Dermis microvascular lymphatic vessel endothelial cell (primary cell): Measurements from ENCODE around the gene TOR1B. TPM values are rescaled to one million over a fixed set of nuclear protein-coding genes. Genes with fewer than 3 reads are reported as not detected.
"Not testable (repeated sequence)": the region's sequence is repeated elsewhere in the genome, so short reads cannot be mapped to it uniquely, and the experiment has no call there.

Experiments
- DNase-seq, 2 donors: peaks; one replicate each; pipeline versions ENCODE4 v3.0.0 to v3.0.0-alpha.2; 2010; ENCODE audit warnings: low read depth in 2 of 2
- total RNA-seq: library from RNA; depleted of rRNA; stranded (reverse); fragments of >200 nt; gene quantifications from 2 replicates; pipeline ENCODE4 v1.2.1, GENCODE V29; 2014

The TOR1B gene
- total RNA-seq, result 17.5 and 25.8 TPM in 2 replicates

GRCh38 chr9:129802833-129803675, at the start of gene TOR1B:
TSS of gene TOR1B (plus strand) at chr9:129803184. CDS start at chr9:129803213, 29 bp downstream.
- peak; percentile 84 to 94 for DNase-seq

- no peak for DNase-seq
Measured at GRCh38 chr9:129755151-129755550, 47.8 kb upstream of the TOR1B start.

- no peak for DNase-seq
Measured at GRCh38 chr9:129756191-129756590, 46.8 kb upstream of the TOR1B start.

GRCh38 chr9:129757045-129757444, 45.9 kb upstream of the TOR1B start:
- DNase-seq, result no peak

GRCh38 chr9:129759319-129759718, 43.7 kb upstream of the TOR1B start:
- no peak for DNase-seq

GRCh38 chr9:129759804-129760502, 43.0 kb upstream of the TOR1B start:
- no peak for DNase-seq

- not testable (repeated sequence) for DNase-seq
Measured at GRCh38 chr9:129760784-129761183, 42.2 kb upstream of the TOR1B start.

GRCh38 chr9:129761293-129761900, 41.6 kb upstream of the TOR1B start:
- DNase-seq, result no peak

GRCh38 chr9:129761901-129762369, 41.0 kb upstream of the TOR1B start:
- DNase-seq, result no peak

- peak in 1 of 2 donors; percentile 40 for DNase-seq
Measured at GRCh38 chr9:129762370-129762984, 40.5 kb upstream of the TOR1B start.

GRCh38 chr9:129762985-129763926, 39.7 kb upstream of the TOR1B start:
- DNase-seq, result no peak

GRCh38 chr9:129765764-129766317, 37.1 kb upstream of the TOR1B start:
- no peak for DNase-seq

GRCh38 chr9:129768486-129768885, 34.5 kb upstream of the TOR1B start:
- DNase-seq, result no peak

GRCh38 chr9:129769669-129770068, 33.3 kb upstream of the TOR1B start:
- no peak for DNase-seq

- DNase-seq, result no peak
Measured at GRCh38 chr9:129770741-129771140, 32.2 kb upstream of the TOR1B start.

- DNase-seq, result peak in 1 of 2 donors; percentile 8
Measured at GRCh38 chr9:129773262-129774048, 29.5 kb upstream of the TOR1B start.

GRCh38 chr9:129774791-129775447, 28.1 kb upstream of the TOR1B start:
- no peak for DNase-seq

- DNase-seq, result no peak
Measured at GRCh38 chr9:129775448-129775798, 27.6 kb upstream of the TOR1B start.

- not testable (repeated sequence) for DNase-seq
Measured at GRCh38 chr9:129776096-129776495, 26.9 kb upstream of the TOR1B start.
